GM12892 (cell line): ENCODE measurements around the gene FBN1.

Source experiments
- DNase-seq: peaks from one replicate; pipeline ENCODE4 v3.0.0; 2011; ENCODE audit not compliant: insufficient read length
- FAIRE-seq: peaks from 2 replicates; lab custom pipeline; 2011; peaks lifted over from hg19 to GRCh38; lab: Jason Lieb, UNC
- POLR2A ChIP-seq: IDR thresholded peaks from 2 replicates; pipeline ENCODE4 v1.6.1; 2011; ENCODE audit warnings: low read depth, low read length, control low read depth
- POLR2AphosphoS5 ChIP-seq: IDR thresholded peaks from 2 replicates; pipeline ENCODE4 v1.6.1; 2011; ENCODE audit warnings: low read depth, low read length, control low read depth
- TAF1 ChIP-seq: IDR thresholded peaks from 2 replicates; pipeline ENCODE4 v1.6.1; 2011; ENCODE audit warnings: low read depth, mild to moderate bottlenecking, control low read depth, low read length, borderline replicate concordance

Gene FBN1

DNA sequence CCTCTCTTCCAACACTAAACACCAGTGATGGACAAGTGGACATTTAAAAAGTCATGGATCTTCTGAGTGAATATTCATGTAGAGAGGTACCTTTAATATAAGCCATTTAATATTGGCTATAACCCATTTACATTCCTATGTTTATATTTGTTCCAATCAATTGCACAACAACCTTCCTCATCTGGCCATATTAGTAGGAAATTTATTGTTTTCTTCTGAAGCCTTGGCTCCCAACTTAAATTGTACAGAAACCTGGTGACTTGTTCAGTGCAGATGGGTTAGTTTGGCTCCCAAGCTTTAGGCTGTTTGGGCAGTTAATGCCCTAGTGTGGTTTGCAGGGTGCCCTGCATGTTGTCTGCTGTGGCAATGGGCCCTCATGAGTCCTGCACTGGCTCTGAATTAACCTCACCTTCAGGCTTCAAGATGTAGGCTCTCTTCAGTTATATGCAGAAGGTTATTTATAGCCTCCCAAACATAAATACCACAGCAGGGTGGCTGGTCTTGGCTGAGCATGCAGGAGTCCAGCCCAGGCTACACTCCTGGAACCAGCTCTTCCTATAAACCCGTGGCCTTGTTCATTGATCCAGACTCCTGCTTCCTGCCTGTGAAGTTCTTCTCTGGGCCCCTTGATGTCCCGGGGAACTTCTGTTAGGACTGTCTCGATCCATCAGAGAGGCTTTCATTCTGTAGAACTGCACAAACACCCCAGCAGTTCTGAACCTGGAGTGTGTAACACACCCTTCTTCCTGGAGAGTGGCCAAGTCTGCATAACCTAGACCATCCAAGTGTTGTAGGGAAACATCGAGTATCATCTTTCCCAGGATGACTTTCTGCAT is 257.3 kb downstream of the FBN1 start:
- FAIRE-seq (no peak), DNase-seq (no peak)
- TF ChIP-seq POLR2A (no peak), TAF1 (no peak), POLR2AphosphoS5 (no peak)

DNA sequence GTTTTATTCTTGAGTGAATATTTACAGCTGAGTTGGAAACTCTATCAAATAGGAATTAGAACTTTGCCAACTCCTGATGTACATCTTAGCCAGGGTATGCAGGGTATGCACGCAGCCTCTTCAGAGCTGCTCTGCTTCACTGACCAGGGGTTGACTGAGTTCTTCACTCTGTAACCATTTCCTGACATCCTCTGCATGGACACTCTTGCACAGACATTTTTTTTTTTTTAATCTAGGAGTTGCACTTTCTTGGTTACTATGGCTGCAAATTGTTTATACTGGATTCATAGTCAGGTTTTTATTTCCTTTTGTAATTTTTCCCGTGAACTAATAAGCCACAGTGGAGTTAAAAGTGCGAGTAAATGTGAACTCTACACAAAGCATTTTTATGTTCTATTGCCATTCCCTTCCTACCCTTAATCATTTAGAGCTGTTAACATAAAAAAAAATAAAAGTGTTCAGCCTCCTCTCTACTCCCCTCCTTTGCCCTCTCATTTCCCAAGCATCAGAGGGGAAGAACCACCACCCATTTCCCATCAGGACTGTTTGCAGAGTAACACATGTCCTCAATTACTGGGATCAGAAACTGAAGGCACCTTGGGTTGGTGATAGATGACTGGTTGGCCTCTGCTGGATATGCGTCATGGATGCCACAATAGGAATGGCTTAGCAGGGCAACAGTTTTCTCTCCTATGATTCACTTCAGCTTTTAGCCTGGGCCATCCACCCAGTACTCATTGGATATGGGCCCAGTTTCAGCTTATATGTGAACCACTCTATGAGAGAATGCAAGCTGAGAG is 260.3 kb downstream of the FBN1 start:
- FAIRE-seq (no peak), DNase-seq (no peak)
- no peak for TF ChIP-seq POLR2A
- TF ChIP-seq POLR2AphosphoS5: no peak
- TF ChIP-seq TAF1: no peak

DNA sequence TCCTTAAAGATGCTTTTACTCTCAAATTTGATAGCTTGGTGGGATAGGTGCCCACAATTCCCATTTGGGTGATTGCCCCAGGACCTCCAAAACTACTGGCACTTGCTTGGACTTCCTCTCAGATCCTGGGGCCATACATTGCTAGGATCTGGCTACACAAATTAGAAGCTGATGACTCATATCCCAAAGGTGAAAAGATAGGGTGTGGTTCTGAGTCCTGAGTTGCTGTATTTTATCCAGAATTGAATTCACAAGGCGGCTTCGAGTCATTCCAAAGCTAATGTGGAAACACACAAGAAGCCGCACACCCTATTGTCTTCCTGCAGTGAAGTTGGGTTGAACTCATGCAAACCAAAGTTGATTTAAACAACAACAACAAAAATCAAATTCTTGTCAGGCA is 260.9 kb downstream of the FBN1 start:
- TF ChIP-seq TAF1: no peak
- no peak for TF ChIP-seq POLR2A
- DNase-seq (no peak), FAIRE-seq (no peak)

DNA sequence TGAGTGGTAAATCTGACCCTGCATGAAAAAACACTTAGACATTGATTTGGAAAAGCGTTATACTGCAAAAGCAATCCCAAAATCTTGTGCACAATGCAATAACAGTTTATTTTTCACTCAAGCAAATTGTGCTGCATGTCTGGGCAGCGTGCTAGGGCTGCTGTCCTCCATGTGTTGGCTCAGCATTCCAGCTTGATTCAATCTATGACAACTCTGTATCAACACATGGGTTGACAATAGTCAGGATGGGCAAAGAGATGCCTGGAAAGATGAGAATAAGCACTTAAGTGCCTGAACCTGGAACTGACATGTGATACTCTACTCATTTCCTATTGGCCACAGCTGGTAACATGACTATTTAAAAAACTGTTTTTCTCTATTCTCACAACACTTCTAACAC is 262.5 kb downstream of the FBN1 start:
- FAIRE-seq (no peak), DNase-seq (no peak)
- TF ChIP-seq TAF1 (no peak), POLR2A (no peak), POLR2AphosphoS5 (no peak)

DNA sequence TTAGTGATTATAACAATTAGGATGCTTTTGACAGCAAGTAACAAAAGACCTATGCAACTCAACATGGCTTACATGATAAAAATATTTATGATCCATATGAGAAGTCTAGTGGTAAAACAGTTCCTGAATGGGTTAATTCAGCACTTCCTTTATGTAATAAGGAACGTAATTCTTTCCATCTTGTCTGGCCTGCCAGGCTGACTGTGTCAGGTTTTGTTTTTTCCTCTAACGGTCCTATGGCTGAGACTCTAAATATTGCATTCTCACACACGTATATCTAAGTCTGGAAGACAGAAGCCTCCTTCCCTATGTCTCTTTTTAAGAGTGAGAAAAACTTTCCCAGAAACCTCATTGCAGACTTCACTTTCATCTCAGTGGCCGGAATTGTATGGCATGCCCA is 263.6 kb downstream of the FBN1 start:
- FAIRE-seq: no peak
- TF ChIP-seq POLR2AphosphoS5 (no peak), POLR2A (no peak), TAF1 (no peak)

DNA sequence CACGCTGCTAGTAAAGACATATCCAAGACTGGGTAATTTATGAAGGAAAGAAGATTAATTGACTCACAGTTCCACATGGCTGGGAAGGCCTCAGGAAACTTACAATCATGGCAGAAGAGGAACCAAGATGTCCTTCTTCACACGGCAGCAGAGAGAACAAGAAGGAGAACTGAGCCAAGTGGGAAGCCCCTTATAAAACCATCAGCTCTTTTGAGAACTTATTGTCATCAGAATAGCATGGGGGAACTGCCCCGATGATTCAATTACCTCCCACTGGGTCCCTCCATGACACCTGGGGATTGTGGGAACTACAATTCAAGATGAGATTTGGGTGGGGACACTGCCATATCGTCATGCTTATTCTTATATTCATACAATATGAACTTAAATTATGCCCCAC is 265.3 kb downstream of the FBN1 start:
- no peak for TF ChIP-seq TAF1
- no peak for TF ChIP-seq POLR2AphosphoS5
- no peak for TF ChIP-seq POLR2A
- DNase-seq (no peak), FAIRE-seq (no peak)

More for the DNA sequence above, 263.6 kb downstream of the FBN1 start:
- DNase-seq: no peak

DNA sequence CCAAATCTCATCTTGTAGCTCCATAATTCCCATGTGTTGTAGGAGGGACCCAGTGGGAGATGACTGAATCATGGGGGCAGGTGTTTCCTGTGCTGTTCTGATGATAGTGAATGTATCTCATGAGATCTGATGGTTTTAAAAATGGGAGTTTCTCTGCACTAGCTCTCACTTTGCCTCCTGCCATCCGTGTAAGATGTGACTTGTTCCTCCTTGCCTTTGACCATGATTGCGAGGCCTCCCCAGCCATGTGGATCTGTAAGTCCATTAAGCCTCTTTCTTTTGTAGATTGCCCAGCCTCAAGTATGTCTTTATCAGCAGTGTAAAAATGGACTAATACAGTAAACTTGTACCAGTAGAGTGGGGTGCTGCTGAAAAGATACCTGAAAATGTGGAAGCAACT is 269.7 kb downstream of the FBN1 start:
- TF ChIP-seq POLR2A: no peak
- no peak for TF ChIP-seq POLR2AphosphoS5
- TF ChIP-seq TAF1: no peak
- DNase-seq (no peak), FAIRE-seq (no peak)

DNA sequence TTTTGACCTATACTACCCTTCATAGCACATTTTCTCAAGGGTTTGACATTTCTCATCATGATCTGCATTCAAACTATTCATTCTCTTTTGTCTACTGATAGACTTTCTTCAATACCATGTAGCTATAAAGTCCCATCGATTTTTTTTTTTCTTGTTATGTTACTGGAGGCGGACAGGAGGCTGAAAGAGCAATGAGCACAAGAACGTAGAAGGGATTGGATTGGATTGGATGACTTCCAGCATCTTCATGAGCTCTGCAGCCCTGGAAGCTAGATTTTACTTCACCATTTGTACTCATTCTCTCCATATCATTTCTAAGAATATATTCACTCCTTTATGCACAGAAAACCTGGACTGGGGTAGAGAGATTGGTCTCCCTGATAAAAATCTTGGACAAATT is 271.0 kb downstream of the FBN1 start:
- FAIRE-seq: no peak
- TF ChIP-seq POLR2AphosphoS5: no peak
- no peak for TF ChIP-seq POLR2A
- no peak for TF ChIP-seq TAF1
- DNase-seq: no peak

DNA sequence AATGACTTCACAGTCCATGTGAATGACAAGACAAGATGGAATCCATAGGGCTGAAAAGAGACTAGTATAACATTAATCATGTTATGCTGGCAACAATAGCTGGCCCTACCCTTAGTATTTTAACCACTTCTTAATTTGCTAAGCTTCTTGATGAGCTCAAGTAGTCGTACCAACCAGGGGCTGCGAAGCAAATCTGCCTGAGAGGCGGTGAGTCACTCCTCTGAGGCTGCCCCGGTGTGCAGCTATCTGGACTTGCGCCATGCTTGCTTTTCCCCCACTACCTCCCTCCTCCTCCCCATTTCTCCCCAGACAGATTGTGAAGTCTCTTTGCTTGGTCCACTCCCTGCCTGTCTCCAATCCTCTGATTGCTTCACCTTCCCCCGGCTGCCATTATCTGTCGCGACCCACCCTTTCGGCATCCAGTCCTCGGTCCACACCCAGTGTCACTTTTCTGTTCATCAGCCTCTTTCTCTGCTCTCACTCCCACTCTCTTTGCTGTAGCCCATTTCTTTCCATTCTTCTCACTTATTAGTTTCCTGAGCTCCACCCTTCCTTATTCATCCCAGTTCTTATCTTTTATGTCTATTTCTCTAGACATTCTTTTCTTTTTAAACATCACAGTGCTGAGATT is 271.6 kb downstream of the FBN1 start:
- DNase-seq: no peak
- no peak for FAIRE-seq
- no peak for TF ChIP-seq POLR2A
- no peak for TF ChIP-seq POLR2AphosphoS5
- no peak for TF ChIP-seq TAF1

DNA sequence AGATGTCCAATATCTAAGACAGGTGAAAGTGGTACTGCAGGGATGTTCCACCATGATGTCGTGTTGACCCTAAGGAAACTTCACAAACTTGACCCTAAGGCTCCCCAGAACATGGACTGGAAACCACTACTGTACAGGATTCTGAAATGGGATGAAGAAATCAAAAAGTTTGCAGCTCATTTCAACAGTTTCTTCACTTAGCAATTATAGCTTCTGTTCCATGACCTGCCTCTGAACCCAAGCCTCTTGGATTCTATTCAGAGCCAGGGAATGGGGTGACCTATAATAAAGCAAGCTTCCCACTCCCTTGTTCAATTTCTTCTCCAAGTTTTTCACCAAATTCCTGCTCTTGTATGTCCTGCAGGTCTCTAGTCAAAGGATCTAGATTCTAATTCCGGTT is 273.5 kb downstream of the FBN1 start:
- TF ChIP-seq TAF1: no peak
- TF ChIP-seq POLR2AphosphoS5: no peak
- no peak for TF ChIP-seq POLR2A
- DNase-seq: no peak
- FAIRE-seq: no peak

DNA sequence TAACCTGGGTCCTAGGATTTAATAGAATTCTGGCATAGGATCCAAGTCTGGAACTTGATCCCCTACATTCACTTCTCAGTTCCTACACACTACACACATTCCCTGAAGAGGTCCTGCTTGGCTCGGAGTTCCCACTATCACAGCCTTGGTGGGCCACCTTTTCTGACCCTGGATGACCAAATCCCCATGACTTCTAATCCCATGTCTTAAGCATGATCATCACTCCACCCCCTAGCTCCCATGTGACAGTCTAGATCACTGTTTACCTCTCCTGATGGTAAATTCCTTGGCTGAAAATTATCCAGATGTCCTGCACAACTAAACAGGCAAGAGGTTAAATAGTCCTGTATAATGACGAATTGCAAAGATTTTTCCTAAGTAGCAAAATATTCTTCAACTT is 274.0 kb downstream of the FBN1 start:
- DNase-seq (no peak), FAIRE-seq (no peak)
- TF ChIP-seq POLR2A (no peak), POLR2AphosphoS5 (no peak), TAF1 (no peak)
